Measurements from ENCODE around the gene SLC6A3.

Gene SLC6A3

DNA sequence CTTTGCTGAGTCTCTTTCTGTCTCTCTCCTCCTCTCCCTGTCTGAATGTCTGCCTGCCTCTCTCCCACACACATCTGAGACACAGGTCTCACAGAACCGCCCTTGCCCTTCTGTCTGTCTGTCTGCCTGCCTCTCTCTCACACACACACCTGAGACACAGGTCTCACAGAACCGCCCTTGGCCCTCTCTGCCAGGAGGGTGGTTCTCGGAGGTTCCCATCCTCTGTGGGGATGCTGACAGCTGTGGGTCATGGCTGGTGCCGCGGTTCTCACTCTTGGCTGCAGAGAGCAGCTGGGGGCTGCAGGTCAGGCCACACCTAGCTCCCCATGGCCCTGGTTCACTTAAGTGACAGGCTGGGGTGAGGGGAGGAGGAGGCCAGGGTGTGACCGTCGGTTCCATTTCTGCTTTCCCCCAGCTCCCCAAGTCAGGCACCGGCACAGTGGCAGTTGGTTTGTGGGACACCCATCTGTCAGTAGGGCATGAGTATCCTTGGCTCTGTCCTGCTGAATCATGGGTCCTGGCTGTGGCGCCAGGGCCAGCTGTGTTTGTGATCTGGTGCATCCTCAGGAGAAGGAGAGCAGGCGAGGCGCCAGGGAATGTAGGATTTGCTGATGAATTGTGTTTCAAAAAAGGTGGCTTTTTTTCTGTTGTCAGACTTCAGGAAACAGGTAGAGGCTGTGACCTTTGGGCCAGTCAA is 58.0 kb downstream of the SLC6A3 start:
- TF ChIP-seq POLR2A (IDR thresholded peaks at IDR 0.05; ENCODE audit: low read length): no peak
- DNase-seq: no peak

- DNase-seq: peak; percentile 10 to 18
- no peak for TF ChIP-seq GATA1 (IDR thresholded peaks at IDR 0.05; ENCODE audit: low read depth, low read length)
These were observed 58.9 kb downstream of the SLC6A3 start for GRCh38 chr5:1386274-1386717.

- TF ChIP-seq POLR2A (IDR thresholded peaks at IDR 0.05; ENCODE audit: low read length) (peak; percentile 28), GATA1 (IDR thresholded peaks at IDR 0.05; ENCODE audit: low read depth, low read length) (no peak)
- DNase-seq: peak; percentile 65 to 68
These were observed 59.6 kb downstream of the SLC6A3 start for GRCh38 chr5:1385395-1386273.

- DNase-seq: no peak
- no peak for TF ChIP-seq POLR2A (IDR thresholded peaks at IDR 0.05; ENCODE audit: low read length)
These were observed 60.7 kb downstream of the SLC6A3 start for GRCh38 chr5:1384521-1384920.

- no peak for TF ChIP-seq GATA1 (IDR thresholded peaks at IDR 0.05; ENCODE audit: low read depth, low read length)
- TF ChIP-seq POLR2A (IDR thresholded peaks at IDR 0.05; ENCODE audit: low read length): no peak
- DNase-seq: no peak
These were observed 61.3 kb downstream of the SLC6A3 start for GRCh38 chr5:1383886-1384401.

GRCh38 chr5:1383344-1383743 is 61.9 kb downstream of the SLC6A3 start:
- DNase-seq: no peak
- TF ChIP-seq POLR2A (IDR thresholded peaks at IDR 0.05; ENCODE audit: low read length): no peak
- TF ChIP-seq GATA1 (IDR thresholded peaks at IDR 0.05; ENCODE audit: low read depth, low read length): no peak

DNA sequence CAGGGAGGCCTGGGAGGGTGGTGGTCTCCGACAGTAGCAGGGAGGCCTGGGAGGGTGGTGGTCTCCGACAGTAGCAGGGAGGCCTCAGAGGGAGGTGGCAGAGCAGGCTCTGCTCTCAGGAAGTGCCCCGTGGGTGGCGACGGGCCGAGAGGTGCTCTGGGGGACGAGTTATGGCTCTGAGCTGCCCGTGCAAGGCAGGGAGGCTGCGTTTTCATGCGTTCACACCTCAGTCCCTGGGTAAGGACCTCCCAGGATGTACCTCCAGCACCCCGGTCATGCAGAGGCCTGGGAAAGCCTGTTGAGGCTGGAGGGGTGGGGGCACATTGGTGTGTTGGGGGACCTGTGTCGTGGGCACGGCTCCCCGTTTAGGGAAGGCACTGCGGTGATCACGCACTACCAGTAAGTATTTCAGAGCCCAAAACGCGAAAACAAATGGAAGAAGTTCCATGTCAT is 63.0 kb downstream of the SLC6A3 start:
- no peak for DNase-seq
- TF ChIP-seq POLR2A (IDR thresholded peaks at IDR 0.05; ENCODE audit: low read length) (no peak), GATA1 (IDR thresholded peaks at IDR 0.05; ENCODE audit: low read depth, low read length) (no peak)

GRCh38 chr5:1381370-1382247 is 63.6 kb downstream of the SLC6A3 start:
- TF ChIP-seq GATA1 (IDR thresholded peaks at IDR 0.05; ENCODE audit: low read depth, low read length) (no peak), POLR2A (IDR thresholded peaks at IDR 0.05; ENCODE audit: low read length) (no peak)
- no peak for DNase-seq

DNA sequence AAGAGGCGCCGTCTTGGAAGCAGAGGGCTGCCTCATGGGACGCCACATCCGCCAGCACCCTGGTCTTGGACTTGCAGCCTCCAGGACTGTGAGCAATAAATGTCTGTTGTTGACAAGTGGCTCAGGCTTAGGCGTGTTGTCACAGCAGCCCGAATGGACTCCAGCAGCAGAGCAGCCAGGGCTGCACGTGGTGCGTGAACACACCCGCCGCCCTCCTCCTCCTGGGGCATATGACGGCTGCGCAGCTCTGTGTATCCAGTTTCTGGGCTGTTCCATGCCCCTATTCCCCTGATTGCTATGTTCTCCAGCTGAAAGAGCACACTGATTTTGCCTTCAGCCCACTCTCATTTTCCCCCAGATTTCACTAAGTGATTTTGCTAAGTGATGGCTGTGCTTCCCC is 64.3 kb downstream of the SLC6A3 start:
- no peak for DNase-seq
- TF ChIP-seq GATA1 (IDR thresholded peaks at IDR 0.05; ENCODE audit: low read depth, low read length) (no peak), POLR2A (IDR thresholded peaks at IDR 0.05; ENCODE audit: low read length) (no peak)

GRCh38 chr5:1380011-1380817 is 65.0 kb downstream of the SLC6A3 start:
- TF ChIP-seq POLR2A (IDR thresholded peaks at IDR 0.05; ENCODE audit: low read length): no peak
- TF ChIP-seq GATA1 (IDR thresholded peaks at IDR 0.05; ENCODE audit: low read depth, low read length): no peak
- peak; percentile 49 to 61 for DNase-seq

DNA sequence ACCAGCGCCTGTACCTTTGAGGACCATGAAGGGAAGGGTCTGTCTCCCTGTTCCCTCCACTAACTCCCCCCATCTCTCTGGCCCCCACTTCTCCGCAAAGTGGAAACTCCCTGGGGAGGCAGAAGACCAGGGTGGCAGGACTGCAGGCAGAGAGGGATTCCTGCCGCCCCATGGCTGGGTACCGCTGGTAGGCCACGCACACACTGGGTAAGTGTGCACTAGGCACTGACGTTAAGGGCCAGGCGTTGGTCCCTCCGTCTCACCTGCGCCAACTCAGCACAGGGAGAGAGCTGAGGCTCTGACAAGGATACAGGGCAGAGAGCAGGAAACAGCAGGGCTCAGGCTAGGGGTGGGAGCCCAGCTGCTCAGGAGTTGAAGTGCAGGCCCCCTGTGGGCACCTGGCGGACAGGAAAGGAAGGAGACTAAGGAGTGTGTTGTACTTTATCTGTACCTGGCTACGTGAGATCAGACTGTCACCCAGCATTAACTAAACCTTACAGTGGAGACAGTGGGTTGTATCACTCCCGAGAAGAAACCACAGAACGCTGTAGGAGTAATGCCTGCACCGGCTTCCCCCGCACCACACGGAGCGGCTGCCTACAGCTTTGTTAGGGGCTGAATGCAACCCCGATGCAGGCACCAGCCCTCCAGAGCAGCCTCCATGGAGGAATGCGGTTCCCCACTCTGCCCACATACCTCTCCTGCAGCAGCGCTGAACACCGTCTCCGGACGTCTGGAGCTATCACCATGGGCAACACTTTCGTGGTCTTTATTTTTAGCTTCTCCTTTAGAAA is 66.2 kb downstream of the SLC6A3 start:
- TF ChIP-seq GATA1 (IDR thresholded peaks at IDR 0.05; ENCODE audit: low read depth, low read length) (no peak), POLR2A (IDR thresholded peaks at IDR 0.05; ENCODE audit: low read length) (no peak)
- no peak for DNase-seq

DNA sequence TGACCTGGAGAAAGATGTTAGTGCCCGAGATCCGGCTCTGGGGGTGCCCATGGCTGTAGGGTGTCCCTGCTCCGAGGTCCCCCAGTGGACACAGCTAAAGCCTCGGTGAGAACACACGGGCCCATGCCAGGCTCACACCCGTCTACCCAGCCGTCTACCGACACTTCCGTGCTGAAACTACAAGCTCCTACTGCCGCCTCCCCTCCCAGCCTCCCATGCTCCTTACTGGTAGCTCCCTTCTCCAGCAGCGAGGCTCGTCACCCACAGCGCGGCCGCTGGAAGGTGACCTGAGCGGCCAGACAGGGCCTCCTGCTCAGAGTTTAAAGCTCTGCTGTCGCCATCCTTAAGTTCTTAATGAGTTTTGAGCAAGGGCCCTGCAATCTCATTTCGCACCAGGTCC is 67.1 kb downstream of the SLC6A3 start:
- DNase-seq: no peak
- TF ChIP-seq POLR2A (IDR thresholded peaks at IDR 0.05; ENCODE audit: low read length) (no peak), GATA1 (IDR thresholded peaks at IDR 0.05; ENCODE audit: low read depth, low read length) (no peak)
